ENCODE measurements around the gene UGT2A1. TPM values are rescaled to one million over a fixed set of nuclear protein-coding genes. Genes with fewer than 3 reads are reported as not detected.
"Not testable (repeated sequence)": the region's sequence is repeated elsewhere in the genome, so short reads cannot be mapped to it uniquely, and the experiment has no call there.

UGT2A1 gene
- total and polyA plus RNA-seq, 2 of the 8 experiments (the other 6 are each of a cell fraction or from before 2014, with no cell fraction given): 0.19 TPM; not detected in 1

GRCh38 chr4:69664009-69664408 is 11.0 kb upstream of the UGT2A1 start:
- H2AFZ ChIP-seq (ENCODE audit: low read length); H3K23ac ChIP-seq (ENCODE audit: insufficient read length); H3K27ac ChIP-seq (ENCODE audit: low read depth, low read length); H2AK5ac ChIP-seq (ENCODE audit: low read depth, low read length); H3K4ac ChIP-seq (replicated peaks; ENCODE audit: insufficient read length, low read depth, low read length); H3K27me3 ChIP-seq (replicated peaks in 1 of 4; ENCODE audit: control insufficient read depth in 3 of 4, extremely low read depth in 1 of 4, insufficient read depth in 3 of 4, low read length in 3 of 4); H3K23me2 ChIP-seq (ENCODE audit: low read depth, low read length); H2BK15ac ChIP-seq (ENCODE audit: low read length); H2BK20ac ChIP-seq (ENCODE audit: low read length); H3K9me3 ChIP-seq (ENCODE audit: insufficient read depth in 2 of 2, low read depth in 1 of 2, low read length in 1 of 2); H4K20me1 ChIP-seq (replicated peaks in 1 of 2; ENCODE audit: control insufficient read depth in 1 of 2, insufficient read depth in 2 of 2, low read length in 2 of 2); H4K91ac ChIP-seq (replicated peaks; ENCODE audit: insufficient read length, low read length); H3K18ac ChIP-seq (ENCODE audit: extremely low read depth, low read length); H3K9ac ChIP-seq (replicated peaks in 1 of 4; ENCODE audit: extremely low read depth in 1 of 4, low read depth in 3 of 4, low read length in 3 of 4); H4K8ac ChIP-seq (ENCODE audit: extremely low read depth, insufficient read depth, low read length); H4K5ac ChIP-seq (ENCODE audit: insufficient read length, low read depth, low read length); H3K4me2 ChIP-seq (ENCODE audit: insufficient read depth in 1 of 2, low read depth in 2 of 2, low read length in 2 of 2); H2BK5ac ChIP-seq (ENCODE audit: low read depth, low read length); POLR2A ChIA-PET (ENCODE audit: partially characterized antibody); FAIRE-seq; H3K4me1 ChIP-seq (replicated peaks in 1 of 4; ENCODE audit: control insufficient read depth in 3 of 4, insufficient read depth in 4 of 4, low read length in 3 of 4); H3K79me1 ChIP-seq (ENCODE audit: low read depth, low read length); H3K79me2 ChIP-seq (ENCODE audit: control insufficient read depth in 1 of 2, insufficient read depth in 2 of 2, low read length in 2 of 2); H3K36me3 ChIP-seq (ENCODE audit: control insufficient read depth in 2 of 4, insufficient read depth in 4 of 4, low read length in 3 of 4); H2BK12ac ChIP-seq (ENCODE audit: low read depth, low read length); CTCF ChIA-PET (ENCODE audit: partially characterized antibody); H3K56ac ChIP-seq (replicated peaks; ENCODE audit: insufficient read length, low read depth, low read length); H3K14ac ChIP-seq (ENCODE audit: insufficient read length); H2BK120ac ChIP-seq (replicated peaks; ENCODE audit: low read depth, low read length): not testable (repeated sequence)
- H3K4me3 ChIP-seq (ENCODE audit: extremely low read depth in 1 of 4, insufficient read depth in 2 of 4, low read depth in 3 of 4, low read length in 4 of 4): peak overlapping the region in 1 of 4 experiments; percentile 10; a peak in 1 of 8 replicates
- peak in 1 of 2 experiments; percentile 63 for DNase-seq (ENCODE audit: low read depth in 1 of 2, low spot score in 2 of 2)
- WGBS, 2 experiments (ENCODE audit: extremely low coverage in 1 of 2, insufficient coverage in 1 of 2, insufficient read length in 1 of 2, insufficient replicate concordance in 2 of 2, low coverage in 1 of 2, low lambda C conversion rate in 2 of 2, missing lambda C conversion rate in 1 of 2): 86% methylated on average over 19 of the region's 22 CpGs; no CpG with 5 or more reads in 1 of the 2 experiments

GRCh38 chr4:69661130-69661803 is 8.2 kb upstream of the UGT2A1 start:
- H3K4me2 ChIP-seq (ENCODE audit: insufficient read depth in 1 of 2, low read depth in 2 of 2, low read length in 2 of 2); H3K4ac ChIP-seq (replicated peaks; ENCODE audit: insufficient read length, low read depth, low read length); H3K23me2 ChIP-seq (ENCODE audit: low read depth, low read length); H3K79me2 ChIP-seq (ENCODE audit: control insufficient read depth in 1 of 2, insufficient read depth in 2 of 2, low read length in 2 of 2); H4K91ac ChIP-seq (replicated peaks; ENCODE audit: insufficient read length, low read length); H4K8ac ChIP-seq (ENCODE audit: extremely low read depth, insufficient read depth, low read length); H2BK15ac ChIP-seq (ENCODE audit: low read length); H2BK12ac ChIP-seq (ENCODE audit: low read depth, low read length); H2AFZ ChIP-seq (ENCODE audit: low read length); H3K27ac ChIP-seq (ENCODE audit: low read depth, low read length); H3K14ac ChIP-seq (ENCODE audit: insufficient read length); H2BK20ac ChIP-seq (ENCODE audit: low read length); DNase-seq (ENCODE audit: low read depth in 1 of 2, low spot score in 2 of 2); POLR2A ChIA-PET (ENCODE audit: partially characterized antibody); FAIRE-seq; H3K9ac ChIP-seq (replicated peaks in 1 of 4; ENCODE audit: extremely low read depth in 1 of 4, low read depth in 3 of 4, low read length in 3 of 4); H3K36me3 ChIP-seq (ENCODE audit: control insufficient read depth in 2 of 4, insufficient read depth in 4 of 4, low read length in 3 of 4); H2BK5ac ChIP-seq (ENCODE audit: low read depth, low read length); H3K79me1 ChIP-seq (ENCODE audit: low read depth, low read length); H4K20me1 ChIP-seq (replicated peaks in 1 of 2; ENCODE audit: control insufficient read depth in 1 of 2, insufficient read depth in 2 of 2, low read length in 2 of 2); H2BK120ac ChIP-seq (replicated peaks; ENCODE audit: low read depth, low read length); H3K4me1 ChIP-seq (replicated peaks in 1 of 4; ENCODE audit: control insufficient read depth in 3 of 4, insufficient read depth in 4 of 4, low read length in 3 of 4); H3K27me3 ChIP-seq (replicated peaks in 1 of 4; ENCODE audit: control insufficient read depth in 3 of 4, extremely low read depth in 1 of 4, insufficient read depth in 3 of 4, low read length in 3 of 4); H3K18ac ChIP-seq (ENCODE audit: extremely low read depth, low read length); H3K4me3 ChIP-seq (ENCODE audit: extremely low read depth in 1 of 4, insufficient read depth in 2 of 4, low read depth in 3 of 4, low read length in 4 of 4); H2AK5ac ChIP-seq (ENCODE audit: low read depth, low read length); H4K5ac ChIP-seq (ENCODE audit: insufficient read length, low read depth, low read length); H3K23ac ChIP-seq (ENCODE audit: insufficient read length); H3K56ac ChIP-seq (replicated peaks; ENCODE audit: insufficient read length, low read depth, low read length): not testable (repeated sequence)
- 98% methylated on average over 4 of the region's 4 CpGs; no CpG with 5 or more reads in 1 of the 2 experiments for WGBS, 2 experiments (ENCODE audit: extremely low coverage in 1 of 2, insufficient coverage in 1 of 2, insufficient read length in 1 of 2, insufficient replicate concordance in 2 of 2, low coverage in 1 of 2, low lambda C conversion rate in 2 of 2, missing lambda C conversion rate in 1 of 2)
- H3K9me3 ChIP-seq (ENCODE audit: insufficient read depth in 2 of 2, low read depth in 1 of 2, low read length in 1 of 2): peaks cover 5 to 10% of the 10 kb centered on the region in 2 experiments; a peak in 2 of 4 replicates
- CTCF ChIA-PET (ENCODE audit: partially characterized antibody): interaction anchor here (1.4 kb wide), 1 partner anchor 61 kb away, joined by 3 read pairs; no protein-coding TSS in a partner anchor

All from H1 (cell line).